ENCODE data around the gene CRLF1.
A peak's percentile ranks its signal among the peaks of the same experiment; 100 is the strongest.

Gene CRLF1

GRCh38 chr19:18543814-18544475 is 62.7 kb downstream of the CRLF1 start:
- DNase-seq: peak; percentile 82

All from stimulated activated CD8-positive, alpha-beta memory T cell treated with anti-CD3 and anti-CD28 coated beads, Interleukin-4, amount 100 ng/mL, for 48 hours (primary cell).